ENCODE data around the gene METTL8. TPM values are rescaled to one million over a fixed set of nuclear protein-coding genes. Genes with fewer than 3 reads are reported as not detected.

The METTL8 gene
- total and polyA plus RNA-seq, 9 donors = 4.5 to 33.0 (median 17.2) TPM

GRCh38 chr2:171411791-171412483 lies 21.9 kb downstream of the METTL8 start:
- Histone ChIP-seq H3K36me3 (no peaks in the 10 kb centered on the region), H3K4me3 (no peak overlapping the region), H3K27ac (no peak overlapping the region), H3K9me3 (no peaks in the 10 kb centered on the region), H3K4me1 (ENCODE audit: insufficient read depth) (peaks cover 3% of the 10 kb centered on the region), H3K27me3 (no peaks in the 10 kb centered on the region)
- intact Hi-C loops (cut with DNase I) = loop anchor here in 3 of 4 donors (10.0 kb wide), 3 partner anchors 247 to 437 kb away; partner anchors contain the start of gene TLK1 (in 1 of the 3)
- no peak for DNase-seq
- 94 to 98% (median 97%) methylated on average over 2 of the region's 2 CpGs for WGBS, 3 donors
- no peak for TF ChIP-seq CTCF (IDR thresholded peaks at IDR 0.05)
- TF ChIP-seq POLR2A (IDR thresholded peaks at IDR 0.05) = no peak
- TF ChIP-seq EP300 (IDR thresholded peaks at IDR 0.05) = no peak

DNA sequence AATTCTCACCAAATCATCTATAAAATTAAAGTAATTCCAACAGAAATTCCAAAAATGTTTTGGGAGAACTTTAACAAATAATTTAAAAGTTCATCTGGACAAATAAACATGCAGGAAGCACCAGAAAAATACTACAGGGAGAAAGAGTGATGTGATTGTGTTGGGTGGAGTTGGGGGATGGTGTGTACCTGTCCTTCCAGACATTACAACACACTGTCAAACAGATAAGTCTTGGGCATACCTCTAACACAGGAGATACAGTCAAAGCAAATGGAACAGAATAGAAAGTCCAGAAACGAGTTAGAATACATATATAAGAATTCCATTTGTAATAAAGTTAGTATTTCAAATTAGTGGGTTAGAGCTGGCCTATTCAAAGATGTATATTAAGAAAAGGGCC lies 22.6 kb downstream of the METTL8 start:
- Histone ChIP-seq H3K4me1 (ENCODE audit: insufficient read depth) (peaks cover 3% of the 10 kb centered on the region), H3K27ac (no peak overlapping the region), H3K36me3 (no peaks in the 10 kb centered on the region), H3K4me3 (no peak overlapping the region), H3K9me3 (no peaks in the 10 kb centered on the region), H3K27me3 (no peaks in the 10 kb centered on the region)
- DNase-seq = no peak
- intact Hi-C loops (cut with DNase I) = loop anchor here in 3 of 4 donors (10.0 kb wide), 3 partner anchors 246 to 436 kb away; partner anchors contain the start of gene TLK1 (in 1 of the 3)
- TF ChIP-seq CTCF (IDR thresholded peaks at IDR 0.05) = no peak
- WGBS, 3 donors = 71 to 83% (median 75%) methylated on average over 1 of the region's 1 CpG

DNA sequence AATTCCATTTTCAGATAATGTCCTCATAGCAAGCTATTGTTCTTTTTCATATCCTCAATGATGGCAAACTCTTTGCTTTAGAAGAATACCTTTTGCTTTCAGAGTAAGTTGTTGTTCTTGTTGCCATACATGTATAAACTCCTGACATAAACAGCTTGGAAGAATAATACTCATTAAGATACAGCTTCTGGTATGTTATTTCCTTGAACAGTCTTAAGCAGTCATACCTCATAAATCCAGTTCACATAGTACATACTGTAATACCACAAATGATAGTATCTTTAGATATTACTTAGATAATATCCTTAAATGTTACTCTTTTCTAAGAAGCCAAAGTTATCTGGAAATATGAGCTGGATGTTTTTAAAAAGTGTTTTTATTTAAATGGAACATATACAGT lies 23.2 kb downstream of the METTL8 start:
- Histone ChIP-seq H3K27me3 (no peaks in the 10 kb centered on the region), H3K4me1 (ENCODE audit: insufficient read depth) (no peaks in the 10 kb centered on the region), H3K27ac (no peak overlapping the region), H3K4me3 (no peak overlapping the region), H3K36me3 (no peaks in the 10 kb centered on the region), H3K9me3 (no peaks in the 10 kb centered on the region)
- intact Hi-C loops (cut with DNase I) = loop anchor here in 3 of 4 donors (10.0 kb wide), 3 partner anchors 246 to 436 kb away; partner anchors contain the start of gene TLK1 (in 1 of the 3)
- TF ChIP-seq POLR2A (IDR thresholded peaks at IDR 0.05) = no peak
- no peak for TF ChIP-seq CTCF (IDR thresholded peaks at IDR 0.05)
- no peak for TF ChIP-seq EP300 (IDR thresholded peaks at IDR 0.05)
- no peak for DNase-seq

GRCh38 chr2:171410101-171410500 lies 23.7 kb downstream of the METTL8 start:
- H3K27me3 ChIP-seq = no peaks in the 10 kb centered on the region
- TF ChIP-seq EP300 (IDR thresholded peaks at IDR 0.05) = no peak
- no peak for TF ChIP-seq CTCF (IDR thresholded peaks at IDR 0.05)
- no peak for TF ChIP-seq POLR2A (IDR thresholded peaks at IDR 0.05)
- H3K4me3 ChIP-seq = no peak overlapping the region
- intact Hi-C loops (cut with DNase I) = loop anchor here in 3 of 4 donors (10.0 kb wide), 3 partner anchors 245 to 435 kb away; partner anchors contain the start of gene TLK1 (in 1 of the 3)
- H3K27ac ChIP-seq = no peak overlapping the region
- WGBS, 3 donors = 51 to 66% (median 52%) methylated on average over 4 of the region's 4 CpGs
- H3K4me1 ChIP-seq (ENCODE audit: insufficient read depth) = no peaks in the 10 kb centered on the region
- H3K9me3 ChIP-seq = no peaks in the 10 kb centered on the region
- no peaks in the 10 kb centered on the region for H3K36me3 ChIP-seq
- DNase-seq = no peak
